GM11168 (cell line): ENCODE data around the gene INA.

Experiments
- in situ Hi-C: fragments of 300-500 bp; cut with MboI; formaldehyde crosslinking; loops from one replicate; pipeline ENCODE4 v1.12.0; 2022; ENCODE audit warnings: low sequenced_read_pairs; ENCODE audit not compliant: unreplicated experiment

The INA gene

GRCh38 chr10:103336370-103336769 lies 59.4 kb downstream of the INA start:
- in situ Hi-C loops: no loop called here
